Astrocyte of the spinal cord (primary cell): ENCODE results near the gene MAGI2.
A peak's percentile ranks its signal among the peaks of the same experiment; 100 is the strongest.

ENCODE experiments used
- DNase-seq: peaks from one replicate; pipeline ENCODE4 v3.0.0; 2011; ENCODE audit warnings: low read depth, low spot score
- H3K4me3 ChIP-seq: 2 replicates; pipeline ENCODE4 v1.5.1; 2011; ENCODE audit warnings: low read depth, mild to moderate bottlenecking, low read length, moderate library complexity
- in situ Hi-C: cut with HindIII; loops from 2 replicates; pipeline ENCODE4 v1.10.0; 2017; ENCODE audit warnings: low sequenced_read_pairs
- TF ChIP-seq, protein P1 (sequence below): IDR thresholded peaks from 2 replicates; pipeline ENCODE4 v1.5.1; 2012; ENCODE audit warnings: low read depth, mild to moderate bottlenecking, low read length, inconsistent platforms

MAGI2 gene

DNA sequence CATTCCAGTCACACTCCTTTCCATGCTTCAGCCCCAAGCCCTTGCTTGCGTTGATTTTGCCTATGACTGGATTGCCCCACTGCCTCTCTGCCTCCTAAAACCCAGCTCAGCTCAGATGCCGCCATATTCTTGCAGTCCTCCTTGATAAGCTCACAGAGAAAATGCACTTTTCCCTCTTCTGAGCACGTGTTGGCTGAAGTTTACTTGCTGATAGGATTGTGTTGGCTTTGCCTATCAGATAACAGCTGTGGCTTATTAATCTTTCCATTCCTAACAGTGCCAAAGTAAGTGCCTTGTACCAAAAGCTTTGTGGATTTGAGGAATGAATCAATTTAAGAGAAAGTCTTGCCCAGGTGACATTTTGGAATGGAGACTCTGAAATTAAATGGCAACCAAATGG lies 1405.7 kb downstream of the MAGI2 start:
- H3K4me3 ChIP-seq = no peak overlapping the region

DNA sequence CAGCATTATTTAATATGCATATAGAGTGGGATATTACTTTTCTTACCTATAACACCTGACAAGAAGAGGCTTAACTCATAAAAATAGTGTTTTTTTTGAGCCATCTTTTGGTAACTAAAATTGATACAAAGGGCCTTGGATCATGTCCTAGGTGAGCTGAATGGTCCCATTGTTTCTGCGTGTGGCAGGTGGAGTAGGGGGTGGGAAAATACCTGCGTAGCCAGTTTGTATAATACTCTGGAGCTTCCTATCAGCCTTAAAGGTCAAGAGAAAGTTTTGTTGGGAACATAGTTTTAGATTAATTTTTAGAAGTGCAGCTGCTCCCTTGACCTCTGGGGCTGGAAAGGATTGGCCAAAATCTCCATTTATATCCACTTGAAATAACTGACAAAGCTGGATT lies 1410.3 kb downstream of the MAGI2 start:
- in situ Hi-C loops = no loop called here
- TF ChIP-seq, protein P1, sequence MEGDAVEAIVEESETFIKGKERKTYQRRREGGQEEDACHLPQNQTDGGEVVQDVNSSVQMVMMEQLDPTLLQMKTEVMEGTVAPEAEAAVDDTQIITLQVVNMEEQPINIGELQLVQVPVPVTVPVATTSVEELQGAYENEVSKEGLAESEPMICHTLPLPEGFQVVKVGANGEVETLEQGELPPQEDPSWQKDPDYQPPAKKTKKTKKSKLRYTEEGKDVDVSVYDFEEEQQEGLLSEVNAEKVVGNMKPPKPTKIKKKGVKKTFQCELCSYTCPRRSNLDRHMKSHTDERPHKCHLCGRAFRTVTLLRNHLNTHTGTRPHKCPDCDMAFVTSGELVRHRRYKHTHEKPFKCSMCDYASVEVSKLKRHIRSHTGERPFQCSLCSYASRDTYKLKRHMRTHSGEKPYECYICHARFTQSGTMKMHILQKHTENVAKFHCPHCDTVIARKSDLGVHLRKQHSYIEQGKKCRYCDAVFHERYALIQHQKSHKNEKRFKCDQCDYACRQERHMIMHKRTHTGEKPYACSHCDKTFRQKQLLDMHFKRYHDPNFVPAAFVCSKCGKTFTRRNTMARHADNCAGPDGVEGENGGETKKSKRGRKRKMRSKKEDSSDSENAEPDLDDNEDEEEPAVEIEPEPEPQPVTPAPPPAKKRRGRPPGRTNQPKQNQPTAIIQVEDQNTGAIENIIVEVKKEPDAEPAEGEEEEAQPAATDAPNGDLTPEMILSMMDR = no peak
- DNase-seq = no peak
- no peak overlapping the region for H3K4me3 ChIP-seq

More for the DNA sequence above, 1405.7 kb downstream of the MAGI2 start:
- DNase-seq = no peak
- TF ChIP-seq, protein P1 = no peak
- in situ Hi-C loops = no loop called here

DNA sequence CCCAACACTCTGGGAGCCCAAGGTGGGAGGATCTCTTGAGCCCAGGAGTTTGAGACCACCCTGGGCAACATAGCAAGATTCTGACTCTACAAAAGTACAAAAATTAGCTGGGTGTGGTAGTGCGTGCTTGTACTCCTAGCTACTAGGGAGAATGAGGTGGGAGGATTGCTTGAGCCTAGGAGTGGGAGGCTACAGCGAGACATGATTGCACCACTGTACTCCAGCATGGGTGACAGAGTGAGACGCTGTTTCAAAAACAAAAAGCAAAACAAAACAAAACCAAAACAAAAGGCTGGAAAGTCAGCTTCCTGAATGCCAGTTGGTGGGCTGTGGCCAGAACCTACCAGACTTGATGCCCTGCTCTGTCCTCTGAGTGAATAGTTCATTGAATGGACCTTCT lies 1412.0 kb downstream of the MAGI2 start:
- in situ Hi-C loops = no loop called here
- no peak for DNase-seq
- H3K4me3 ChIP-seq = no peak overlapping the region
- TF ChIP-seq, protein P1 = no peak

DNA sequence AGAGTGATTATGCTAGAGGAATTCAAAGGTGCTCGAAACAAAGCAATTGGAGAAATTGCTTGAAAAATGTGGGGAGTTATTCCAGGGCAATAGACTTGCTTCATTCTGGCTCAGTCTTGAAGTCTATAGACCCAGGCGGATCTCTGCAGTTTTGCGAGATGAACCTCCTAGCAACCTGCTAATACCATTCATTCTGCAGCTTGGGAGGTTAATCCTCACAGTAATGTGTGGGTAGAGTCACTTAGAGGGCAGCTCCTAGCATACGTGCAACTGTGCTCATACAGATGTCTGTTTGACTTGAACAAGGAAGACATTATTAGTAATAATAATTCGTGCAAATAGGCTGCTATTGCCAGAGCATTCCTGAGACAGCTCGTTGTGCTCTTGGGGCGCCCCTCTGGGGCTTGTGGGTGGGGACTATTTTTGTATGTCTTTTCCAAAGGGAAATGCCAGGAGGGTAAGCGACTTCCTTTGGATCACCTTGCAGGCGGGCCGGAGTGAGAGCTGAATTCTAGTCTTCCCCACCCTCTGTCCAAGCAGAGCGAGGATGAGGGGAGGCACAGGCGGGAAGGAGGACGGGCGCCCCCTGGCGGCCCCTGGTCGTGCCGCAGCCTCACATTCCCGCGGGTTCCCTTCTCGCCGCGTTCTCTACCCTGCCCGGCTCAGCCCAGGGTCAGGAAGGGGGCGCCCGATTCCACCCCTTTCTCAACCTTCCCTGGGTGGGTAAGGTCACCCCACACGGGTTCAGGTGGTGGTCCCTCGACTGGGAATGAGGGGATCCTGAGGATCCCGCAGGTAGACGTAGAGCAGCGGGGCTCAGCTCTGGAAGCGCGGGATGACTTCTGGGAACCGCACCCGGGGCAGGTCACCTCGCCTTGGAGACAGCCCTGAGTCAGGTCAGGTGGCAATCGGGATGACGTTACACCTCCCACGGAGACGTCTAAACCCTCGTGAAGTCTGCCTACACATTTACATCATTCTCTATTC lies 1413.4 kb downstream of the MAGI2 start:
- no peak for DNase-seq
- in situ Hi-C loops = no loop called here
- no peak overlapping the region for H3K4me3 ChIP-seq
- TF ChIP-seq, protein P1 = peak; percentile 60

DNA sequence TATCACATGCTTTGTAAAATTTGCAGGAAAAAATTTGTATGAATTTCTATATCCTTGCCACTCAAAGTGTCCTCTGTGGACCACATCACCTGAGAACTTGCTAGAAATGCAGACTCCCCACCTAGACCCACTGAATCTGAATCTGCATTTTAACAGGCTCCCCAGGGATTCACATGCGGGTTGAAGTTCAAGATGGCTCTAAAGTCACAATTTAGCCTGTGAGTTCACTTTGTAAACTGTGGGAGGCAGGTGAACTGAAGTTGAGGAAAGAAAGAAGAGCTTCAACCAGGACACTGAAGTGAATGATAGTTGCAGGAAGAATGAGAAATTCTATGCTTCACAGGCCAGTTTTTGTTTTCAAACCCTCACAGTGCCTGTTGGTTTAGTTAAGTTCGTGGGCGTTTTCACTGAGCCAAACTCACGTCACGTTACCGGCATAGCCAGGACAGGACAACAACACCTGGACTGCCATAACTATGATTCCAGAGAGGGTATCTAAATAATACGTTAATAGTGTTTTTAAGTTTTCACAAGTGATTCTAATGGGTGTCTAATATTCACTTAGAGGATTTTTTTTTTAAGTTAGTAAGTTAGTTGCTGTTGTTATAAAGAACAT lies 1414.9 kb downstream of the MAGI2 start:
- in situ Hi-C loops = no loop called here
- no peak for DNase-seq
- TF ChIP-seq, protein P1 = no peak
- H3K4me3 ChIP-seq = no peak overlapping the region

DNA sequence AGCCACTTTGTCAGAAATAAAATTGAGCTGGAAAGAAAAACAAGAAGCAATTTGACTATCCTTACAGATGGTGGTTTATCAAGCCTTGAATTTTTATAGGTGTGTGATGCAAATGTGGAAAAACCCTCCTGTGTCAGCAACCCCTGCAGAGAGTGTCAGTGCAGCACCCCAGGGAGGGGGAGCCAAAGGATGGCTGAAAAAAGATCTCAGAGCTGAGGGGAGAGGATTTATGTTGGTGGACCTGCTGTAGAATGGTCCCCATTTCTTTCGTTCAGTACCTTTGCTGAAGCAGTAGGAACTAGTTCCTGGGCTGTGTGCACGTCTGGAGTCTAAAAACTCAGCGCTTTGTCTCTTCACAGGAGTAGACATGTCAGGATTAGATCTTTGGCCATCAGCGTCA lies 1415.9 kb downstream of the MAGI2 start:
- TF ChIP-seq, protein P1 = no peak
- DNase-seq = no peak
- in situ Hi-C loops = no loop called here
- no peak overlapping the region for H3K4me3 ChIP-seq
